Femur (tissue), 1 donor: Measurements from ENCODE around the gene PACS2.
"Not testable (repeated sequence)": the region's sequence is repeated elsewhere in the genome, so short reads cannot be mapped to it uniquely, and the experiment has no call there.

Experiments
- DNase-seq: peaks from one replicate; pipeline ENCODE4 v3.0.0-alpha.2; 2017

Gene PACS2

DNA sequence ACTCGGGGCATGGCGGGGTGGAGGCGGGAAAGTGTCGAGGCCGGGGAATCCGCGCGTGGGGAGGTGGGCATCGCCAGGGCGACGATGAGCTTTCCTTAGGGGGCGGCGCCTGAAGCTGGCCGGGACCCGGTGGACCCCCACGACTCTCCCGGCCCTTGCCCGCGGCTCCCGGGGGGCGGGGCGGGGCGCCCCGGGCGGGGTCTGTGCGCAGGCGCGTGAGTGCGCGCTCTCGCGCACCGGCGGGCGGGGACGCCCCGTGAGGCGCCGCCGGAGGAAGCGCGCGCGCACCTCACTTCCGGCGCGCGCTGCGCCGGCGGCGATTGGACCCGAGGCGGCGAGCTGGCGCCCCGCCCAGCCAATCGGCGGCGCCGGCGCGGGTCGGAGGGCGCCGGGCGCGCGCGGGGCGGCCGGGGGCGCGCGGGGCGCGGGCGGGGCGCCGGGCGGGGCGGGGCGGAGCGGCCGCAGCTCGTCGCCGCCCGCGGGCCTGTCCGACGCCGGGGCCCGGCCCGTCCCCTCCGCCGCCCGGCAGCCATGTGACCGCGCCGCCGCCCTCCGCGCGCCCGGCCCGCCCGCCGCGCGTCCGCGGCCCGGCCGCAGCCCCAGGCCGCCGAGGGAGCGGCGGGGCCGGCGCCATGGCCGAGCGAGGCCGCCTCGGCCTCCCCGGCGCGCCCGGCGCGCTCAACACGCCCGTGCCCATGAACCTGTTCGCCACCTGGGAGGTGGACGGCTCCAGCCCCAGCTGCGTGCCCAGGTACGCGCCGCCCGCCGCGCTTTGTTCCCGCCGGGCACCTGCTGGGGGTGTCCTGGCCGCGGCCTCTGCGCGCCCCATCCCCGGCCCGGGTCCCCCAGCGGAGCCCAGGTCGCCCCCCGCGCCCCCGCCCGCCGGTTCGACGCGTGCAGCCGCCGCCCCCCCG is at the start of gene PACS2:
Gene PACS2 (plus strand): TSS at position 462 of the 914 bp plus-strand sequence. CDS start 171 bp downstream, at position 633.
- peak; percentile 81 for DNase-seq

DNA sequence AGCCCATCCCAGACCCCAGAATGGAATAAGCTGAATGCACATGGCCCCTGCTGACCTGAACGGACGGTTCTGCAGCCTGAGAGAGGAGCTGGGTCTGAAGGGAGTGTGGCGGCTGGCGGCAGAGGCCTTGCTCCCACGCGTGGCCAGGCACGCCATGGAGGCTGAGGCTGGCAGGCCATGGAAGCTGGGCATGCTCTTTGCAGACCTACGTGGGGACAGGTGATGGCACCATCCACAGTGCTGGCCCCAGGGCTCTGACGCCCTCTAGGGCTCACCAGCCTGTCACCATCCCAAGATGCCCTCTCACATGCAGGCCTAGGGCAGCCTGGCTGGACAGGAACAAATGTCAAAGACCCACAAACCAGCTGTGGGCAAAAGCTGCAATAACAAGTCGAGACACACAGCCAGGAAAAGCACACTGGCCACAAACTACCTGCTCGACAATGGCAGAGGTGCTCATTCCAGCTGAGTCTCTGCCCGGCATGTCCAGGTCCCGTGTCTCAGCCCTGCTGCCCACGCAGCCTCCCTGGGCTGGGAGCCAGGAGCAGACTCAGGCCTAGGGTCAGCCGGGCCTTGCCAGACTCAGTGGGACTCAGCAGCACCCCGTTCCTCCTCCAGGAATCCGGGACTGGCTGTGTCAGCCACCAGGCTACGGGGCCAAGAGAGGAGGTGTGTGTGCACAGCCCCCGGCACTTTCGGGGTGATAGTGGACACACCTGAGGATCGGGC is 46.6 kb upstream of the PACS2 start:
- no peak for DNase-seq

DNA sequence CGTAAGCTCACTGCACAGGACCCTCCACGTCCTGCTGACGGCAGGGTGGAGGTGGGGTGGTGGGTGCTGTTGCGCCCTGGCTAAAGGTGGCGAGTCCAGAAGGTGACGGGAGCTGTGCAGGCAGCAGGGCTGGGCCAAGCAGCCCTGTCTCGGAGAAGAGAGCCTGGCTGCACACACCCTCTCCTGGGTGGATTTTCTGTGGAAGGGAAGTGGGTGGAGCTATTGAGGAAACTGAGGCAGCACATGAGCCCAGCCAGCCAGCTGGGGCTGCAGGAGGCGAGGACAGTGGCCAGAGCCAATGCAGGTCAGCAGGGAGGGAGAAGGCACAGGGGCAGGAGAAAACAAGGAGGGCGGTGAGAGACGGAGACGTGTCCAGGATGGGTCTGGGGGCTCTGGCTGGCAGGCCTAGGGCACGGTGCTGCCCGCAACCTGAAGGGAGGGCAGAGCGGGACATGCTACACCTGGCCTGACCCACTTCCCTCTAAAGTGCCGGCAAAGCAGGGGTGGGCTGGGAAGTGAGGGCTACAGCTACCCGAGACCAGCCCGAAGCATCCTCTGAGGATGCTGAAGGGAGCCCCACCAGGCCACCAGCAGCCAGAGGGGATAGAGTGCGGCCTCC is 45.7 kb upstream of the PACS2 start:
- no peak for DNase-seq

DNA sequence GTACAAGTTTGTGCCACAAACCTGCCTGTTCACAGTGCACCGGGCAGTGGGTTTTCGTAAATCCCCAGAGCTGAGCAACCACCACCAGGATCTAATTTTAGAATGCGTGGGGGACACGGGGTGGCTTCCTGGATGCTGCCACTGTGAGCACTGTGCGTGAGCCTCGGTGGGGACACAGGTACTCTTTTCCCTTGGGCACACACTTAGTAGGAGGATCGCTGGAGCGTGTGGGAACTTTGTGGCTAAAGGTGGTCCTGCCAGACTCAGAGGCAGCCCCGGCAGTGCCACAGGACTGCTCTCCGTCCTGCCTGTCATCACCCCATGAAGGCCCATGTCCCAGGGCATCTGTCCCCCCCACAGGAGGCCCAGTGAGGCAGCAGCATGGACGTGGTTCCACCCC is 45.1 kb upstream of the PACS2 start:
- no peak for DNase-seq

DNA sequence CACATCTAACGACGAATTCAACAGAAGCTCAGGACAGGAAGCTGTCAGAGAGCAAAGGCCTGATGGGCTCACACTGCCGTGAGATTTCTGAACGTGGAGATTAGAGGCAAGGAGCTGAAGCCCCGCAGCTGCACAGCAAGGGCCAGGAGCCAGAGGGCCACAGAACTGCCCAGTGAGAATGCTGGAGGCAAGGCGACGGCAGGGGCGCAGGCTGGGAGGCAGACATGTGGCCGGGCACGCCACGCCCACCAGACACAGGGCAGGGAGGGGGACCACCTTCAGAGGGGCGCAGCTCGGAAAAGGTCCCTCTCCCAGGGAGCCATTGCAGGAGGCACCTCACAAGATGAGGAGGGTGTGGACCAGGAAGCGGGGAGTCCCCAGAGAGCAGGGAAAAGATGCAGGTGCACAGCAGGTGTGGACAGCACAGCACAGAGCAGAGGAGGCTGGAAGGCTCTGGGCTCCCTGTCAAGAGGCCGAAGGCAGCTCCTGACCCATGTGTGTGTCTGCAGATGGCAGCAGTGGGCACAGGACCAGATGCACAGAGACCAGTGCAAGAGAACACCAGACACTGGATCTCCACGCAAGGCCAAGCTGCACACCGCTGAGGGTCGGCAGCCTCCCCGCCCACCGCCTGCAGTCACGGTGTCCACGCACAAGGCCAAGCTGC is 43.2 kb upstream of the PACS2 start:
- no peak for DNase-seq

DNA sequence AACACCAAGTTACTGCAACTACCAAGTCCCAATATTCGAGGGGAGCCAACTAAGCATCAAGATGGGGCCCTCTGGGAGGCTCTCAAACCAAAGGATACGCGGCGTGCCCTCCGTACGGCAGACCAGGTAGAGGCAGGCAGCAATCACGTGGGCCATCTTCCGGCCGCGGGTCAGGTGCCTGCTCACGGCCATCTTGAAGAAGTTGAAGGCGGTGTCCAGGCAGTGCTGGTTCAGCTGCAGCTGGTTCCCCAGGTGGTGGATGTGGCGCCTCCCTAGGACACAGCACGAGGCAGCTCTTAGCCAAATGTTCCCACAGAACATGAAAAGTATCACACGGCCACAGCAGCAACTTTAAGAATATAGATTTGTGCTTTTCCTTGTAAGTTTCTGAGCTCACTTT is 41.9 kb upstream of the PACS2 start:
- no peak for DNase-seq

DNA sequence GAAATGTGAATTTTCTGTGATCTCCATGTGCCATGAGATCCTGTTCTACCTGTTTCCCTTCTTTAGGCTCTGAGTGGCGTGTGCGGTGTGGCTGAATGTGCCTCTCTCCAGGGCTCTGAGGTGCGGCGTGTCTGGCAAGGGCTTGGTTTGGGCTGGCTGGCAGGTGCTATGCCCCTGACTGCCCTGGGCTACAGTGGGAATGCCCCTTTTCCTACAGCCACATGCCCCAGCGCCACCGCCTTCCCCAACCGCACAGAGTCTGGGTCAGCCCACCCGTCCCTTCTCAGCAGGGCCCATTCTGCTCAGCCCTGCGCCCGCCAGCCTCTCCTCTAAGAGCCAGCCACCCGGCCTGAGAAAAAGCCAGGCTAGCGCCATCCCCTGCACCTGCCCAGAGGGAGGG is 41.5 kb upstream of the PACS2 start:
- DNase-seq = no peak

DNA sequence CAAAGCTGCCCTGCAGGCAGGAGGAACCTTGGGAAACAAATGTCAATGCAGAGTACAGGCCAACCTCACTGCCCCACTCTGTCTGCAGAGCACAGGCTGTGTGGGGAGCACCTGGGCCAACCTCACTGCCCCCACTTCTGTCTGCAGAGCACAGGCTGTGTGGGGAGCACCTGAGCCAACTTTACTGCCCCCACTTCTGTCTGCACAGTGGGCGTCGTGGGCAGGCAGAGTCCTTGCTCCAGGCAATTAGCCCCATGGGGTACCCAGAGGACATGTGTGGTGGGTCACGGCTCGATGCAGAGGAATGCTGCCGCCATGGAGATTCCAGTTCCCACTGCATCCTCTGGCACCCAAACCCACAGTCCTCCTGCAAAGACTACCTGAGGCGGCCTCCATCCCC is 39.9 kb upstream of the PACS2 start:
- no peak for DNase-seq

DNA sequence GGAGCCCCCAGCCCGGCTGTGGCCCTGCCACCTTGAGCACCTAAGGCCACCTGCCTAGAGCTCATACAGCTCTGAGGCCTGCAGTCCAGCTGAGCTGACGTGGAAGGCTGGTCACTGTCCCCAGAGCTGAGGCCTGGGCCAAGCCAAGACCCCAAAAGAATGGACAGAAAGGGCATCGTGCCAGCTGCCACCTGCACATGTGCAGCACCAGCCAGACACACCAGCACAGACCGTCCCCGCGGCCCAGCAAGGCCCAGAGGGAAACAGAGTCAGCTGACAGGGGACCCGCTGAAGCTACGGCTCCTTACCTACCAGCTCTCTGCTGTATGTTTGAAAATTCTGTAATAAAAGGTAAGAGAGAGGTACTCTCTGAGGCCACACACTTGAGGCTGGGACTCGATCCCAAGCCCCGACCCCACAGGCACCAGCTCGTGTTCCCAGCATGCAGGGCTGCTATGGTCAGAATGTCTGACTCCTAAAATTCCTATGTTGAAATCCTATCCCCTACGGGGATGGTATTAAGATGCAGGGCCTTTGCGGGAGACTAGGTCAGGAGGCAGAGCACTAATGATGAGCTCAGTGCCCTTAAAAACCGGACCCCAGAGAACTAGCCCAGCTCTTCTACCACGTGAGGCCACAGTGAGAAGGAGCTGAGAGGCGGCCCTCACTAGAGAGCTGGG is 39.1 kb upstream of the PACS2 start:
- DNase-seq = no peak

DNA sequence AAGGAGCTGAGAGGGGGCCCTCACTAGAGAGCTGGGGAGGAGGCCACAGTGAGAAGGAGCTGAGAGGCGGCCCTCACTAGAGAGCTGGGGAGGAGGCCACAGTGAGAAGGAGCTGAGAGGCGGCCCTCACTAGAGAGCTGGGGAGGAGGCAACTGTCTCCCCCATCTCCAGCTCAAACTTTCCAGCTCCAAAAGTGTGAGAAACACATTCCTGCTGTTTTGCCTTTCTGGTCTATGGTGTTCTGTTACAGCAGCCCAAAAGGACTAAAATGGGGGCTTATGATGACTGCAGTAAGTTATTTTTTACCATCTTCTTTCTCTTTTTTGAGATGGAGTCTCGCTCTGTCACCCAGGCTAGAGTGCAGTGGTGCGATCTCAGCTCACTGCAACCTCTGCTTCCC is 37.1 kb upstream of the PACS2 start:
- DNase-seq = not testable (repeated sequence)

DNA sequence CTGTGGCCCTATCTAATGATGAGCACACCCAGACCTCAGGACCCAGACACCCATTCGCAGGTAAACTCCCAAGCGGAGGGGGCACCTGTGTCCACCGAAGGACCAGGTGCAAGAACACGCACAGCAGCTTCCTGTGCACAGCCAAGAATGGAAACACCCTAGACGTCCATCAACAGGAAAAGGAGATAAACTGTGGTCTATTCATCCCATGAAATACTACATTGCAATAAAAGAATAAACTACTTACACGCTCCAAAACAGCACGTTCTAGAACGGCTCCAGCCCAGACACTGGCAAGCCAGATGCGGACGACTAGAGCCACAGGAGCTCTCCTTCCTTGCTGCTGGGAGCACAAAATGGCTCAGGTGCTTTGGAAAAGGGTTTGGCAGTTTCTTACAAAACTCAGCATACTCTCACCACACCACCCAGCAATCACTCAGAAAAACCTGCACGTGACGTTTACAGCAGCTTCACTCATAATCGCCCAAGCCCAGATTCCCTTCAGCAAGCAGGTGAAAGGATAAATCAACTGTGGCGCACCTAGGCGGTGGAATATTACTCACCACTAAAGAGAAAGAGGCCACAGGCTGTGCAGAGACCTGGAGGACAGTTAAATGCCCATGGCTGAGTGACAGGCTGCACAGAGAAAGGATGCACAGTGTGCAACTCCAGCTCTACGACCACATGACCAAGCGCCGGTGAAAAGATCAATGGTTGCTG is 34.7 kb upstream of the PACS2 start:
- no peak for DNase-seq

DNA sequence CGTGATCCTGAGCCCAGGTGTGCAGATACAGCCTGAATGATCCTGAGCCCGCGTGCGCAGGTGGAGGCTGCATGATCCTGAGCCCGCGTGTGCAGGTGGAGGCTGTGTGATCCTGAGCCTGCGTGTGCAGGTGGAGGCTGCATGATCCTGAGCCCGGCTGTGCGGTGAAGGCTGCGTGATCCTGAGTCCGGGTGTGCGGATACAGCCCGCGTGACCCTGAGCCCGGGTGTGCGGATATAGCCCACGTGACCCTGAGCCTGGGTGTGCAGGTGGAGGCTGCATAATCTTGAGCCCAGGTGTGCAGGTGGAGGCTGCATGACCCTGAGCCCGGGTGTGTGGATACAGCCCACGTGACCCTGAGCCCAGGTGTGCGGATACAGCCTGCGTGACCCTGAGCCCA is 34.0 kb upstream of the PACS2 start:
- DNase-seq = no peak

DNA sequence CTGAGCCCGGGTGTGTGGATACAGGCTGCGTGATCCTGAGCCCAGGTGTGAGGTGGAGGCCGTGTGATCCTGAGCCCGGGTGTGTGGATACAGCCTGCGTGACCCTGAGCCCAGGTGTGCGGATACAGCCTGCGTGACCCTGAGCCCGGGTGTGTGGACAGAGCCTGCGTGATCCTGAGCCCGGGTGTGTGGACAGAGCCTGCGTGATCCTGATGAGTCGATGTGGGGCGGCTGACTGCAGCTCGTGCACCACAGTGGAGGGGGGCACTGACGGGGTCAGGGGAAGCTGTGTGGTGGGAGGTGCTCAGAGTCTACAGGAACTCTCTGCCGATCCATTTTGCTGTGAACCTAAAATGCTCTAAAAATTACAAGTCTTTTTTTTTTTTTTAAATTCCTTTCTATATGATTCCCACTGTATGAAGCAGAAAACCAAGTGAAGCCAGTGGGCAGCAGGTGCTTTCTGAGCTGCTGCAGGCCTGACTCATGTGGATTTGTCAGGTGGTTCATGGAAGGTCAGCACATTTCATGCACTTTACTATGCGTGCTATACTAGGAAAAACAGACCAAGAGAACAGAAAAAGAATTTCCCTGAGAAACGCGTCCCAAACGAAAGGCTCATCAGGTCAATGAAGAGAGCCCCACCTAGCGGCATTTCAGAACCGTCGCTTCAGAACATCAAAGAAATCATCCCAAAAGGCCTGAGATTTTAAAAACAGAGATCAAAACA is 33.0 kb upstream of the PACS2 start:
- DNase-seq = peak; percentile 58

DNA sequence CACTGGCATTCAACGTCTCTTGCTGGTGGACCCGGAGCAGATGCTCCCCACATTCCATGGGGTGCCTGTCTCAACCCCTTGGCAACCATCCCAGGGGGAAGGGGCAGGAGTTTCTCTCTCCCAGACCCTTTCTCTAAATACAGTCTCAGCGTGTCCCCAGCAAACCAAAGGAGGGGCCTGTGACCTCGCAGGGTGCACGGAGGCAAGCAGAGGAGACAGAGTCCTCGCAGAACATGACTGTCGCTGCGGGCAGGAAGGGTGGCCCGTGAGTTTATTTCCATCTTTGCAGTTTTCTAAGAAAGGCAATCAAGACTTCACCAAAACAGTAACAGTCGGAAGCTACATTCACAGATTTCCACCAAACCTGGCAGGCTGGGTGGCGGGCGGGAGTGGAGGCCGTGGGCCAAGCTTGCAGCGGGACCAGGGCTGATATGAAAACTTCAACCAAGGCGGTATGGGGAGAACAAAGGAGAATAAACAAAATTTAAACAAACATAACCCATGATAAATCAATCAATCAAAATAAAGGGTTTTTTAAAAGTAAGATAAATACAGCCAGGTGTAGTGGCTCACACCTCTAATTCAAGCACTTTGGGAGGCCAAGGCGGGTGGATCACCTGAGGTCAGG is 32.3 kb upstream of the PACS2 start:
- no peak for DNase-seq

DNA sequence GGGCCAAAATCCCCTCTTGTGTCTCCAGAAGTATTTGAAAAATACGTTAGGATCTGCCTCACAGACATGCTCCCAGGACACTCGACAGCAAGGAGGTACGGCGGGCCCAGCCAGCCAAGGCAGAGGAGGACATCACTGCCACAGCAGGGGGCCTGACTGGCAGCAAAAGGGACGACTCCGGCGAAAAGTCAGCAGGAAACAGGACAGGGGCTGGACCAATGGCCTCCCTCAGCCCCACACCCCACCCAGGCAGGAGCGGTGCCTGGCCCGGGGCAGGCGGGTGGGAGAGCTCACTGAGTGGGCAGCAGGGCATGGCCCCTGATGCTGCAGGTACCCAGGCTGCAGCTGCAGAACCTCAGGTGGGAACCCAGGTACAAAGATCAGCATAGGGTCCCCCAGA is 31.5 kb upstream of the PACS2 start:
- DNase-seq = no peak

DNA sequence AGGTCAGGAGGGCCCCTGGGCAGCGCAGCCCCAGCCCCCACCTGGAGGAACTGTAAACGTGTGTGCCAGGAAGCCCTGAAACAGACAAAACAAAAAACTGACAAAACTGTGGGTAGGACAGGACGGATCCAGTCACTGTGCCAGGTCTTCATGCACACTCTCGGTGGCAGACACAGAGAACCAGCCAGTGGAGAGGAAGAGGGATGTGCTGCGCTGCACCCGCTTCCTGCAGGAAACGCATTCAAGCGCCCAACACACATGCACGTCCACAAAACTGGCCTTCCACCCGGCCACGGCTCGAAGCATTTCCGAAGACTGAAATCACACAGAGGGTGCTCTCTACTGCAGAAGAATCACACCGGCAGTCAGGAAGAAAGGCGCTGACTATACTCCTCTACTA is 30.6 kb upstream of the PACS2 start:
- DNase-seq = no peak

DNA sequence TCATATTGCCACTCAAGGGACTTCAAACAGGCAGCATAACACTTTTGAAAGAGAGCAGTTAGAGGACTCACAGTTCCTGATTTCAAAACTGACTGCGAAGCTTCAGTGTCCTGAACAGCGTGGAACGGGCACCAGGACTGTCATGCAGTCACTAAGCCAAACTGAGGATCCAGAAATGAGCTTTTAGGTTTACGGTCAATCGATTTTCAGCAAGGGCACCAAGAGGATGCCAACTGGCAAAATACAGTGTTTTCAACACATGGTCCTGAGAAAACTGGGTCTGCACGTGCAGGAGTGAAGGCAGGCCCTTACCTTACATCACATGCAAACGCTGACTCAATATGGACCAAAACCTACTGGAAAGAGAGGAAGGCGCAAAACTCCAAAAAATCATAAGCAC is 29.4 kb upstream of the PACS2 start:
- DNase-seq = no peak

DNA sequence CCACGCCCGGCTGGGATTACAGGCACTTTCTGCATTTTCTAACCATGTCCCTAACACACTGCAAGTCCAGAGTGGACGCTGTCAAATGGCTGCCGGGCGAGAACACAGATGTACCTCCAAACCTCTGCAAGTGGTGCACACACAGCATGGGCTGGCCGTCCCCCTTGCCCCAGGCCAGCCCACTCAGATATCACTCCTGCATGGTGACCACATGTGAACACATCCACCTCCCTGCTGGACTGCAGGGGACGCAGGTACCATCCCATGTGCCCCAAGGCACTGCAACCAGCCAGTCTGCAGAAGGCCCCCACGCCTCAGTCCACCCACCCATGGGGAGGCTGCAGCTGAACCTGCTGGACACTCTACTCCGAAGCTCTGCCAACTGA is 27.8 kb upstream of the PACS2 start:
- no peak for DNase-seq

DNA sequence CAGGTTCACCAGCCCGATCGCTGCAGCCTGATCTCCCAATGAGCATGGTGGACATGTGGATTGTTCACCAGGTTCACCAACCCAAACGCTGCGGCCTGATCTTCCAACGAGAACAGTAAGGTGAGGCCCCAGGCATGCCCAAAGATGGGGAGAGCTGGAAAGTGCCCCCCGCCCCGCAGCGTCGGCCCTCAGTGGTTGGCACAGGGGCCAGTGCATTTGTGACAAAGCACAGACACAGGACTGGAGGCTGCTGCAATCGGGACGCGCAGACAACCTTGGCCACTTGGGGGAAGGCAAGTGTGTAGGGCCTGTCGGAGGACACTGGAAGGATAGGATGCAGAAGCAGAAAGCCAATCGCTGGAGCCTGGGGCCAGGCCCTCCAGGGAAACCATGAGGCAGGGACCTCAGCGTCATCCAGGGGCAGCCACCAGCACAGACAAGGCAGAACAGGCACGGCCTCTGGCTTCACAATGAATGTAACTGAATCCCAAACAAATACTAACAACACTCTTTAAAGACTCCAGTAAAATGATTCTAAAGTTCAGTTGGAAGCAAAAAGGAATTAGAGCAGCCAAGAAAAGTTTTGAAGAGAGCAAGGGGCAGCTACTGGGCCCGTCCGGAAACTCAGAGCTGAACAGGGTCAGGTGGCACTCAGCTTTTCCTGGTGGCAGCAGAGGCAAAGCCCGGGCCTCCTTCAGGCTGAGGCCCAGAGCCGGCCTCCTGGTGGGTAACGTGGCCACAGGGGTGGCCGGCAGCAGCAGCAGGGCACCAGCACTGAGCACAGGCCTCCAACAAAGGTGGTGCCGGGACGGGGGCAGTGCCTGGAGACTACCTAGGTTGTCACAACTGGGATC is 27.1 kb upstream of the PACS2 start:
- DNase-seq = no peak

DNA sequence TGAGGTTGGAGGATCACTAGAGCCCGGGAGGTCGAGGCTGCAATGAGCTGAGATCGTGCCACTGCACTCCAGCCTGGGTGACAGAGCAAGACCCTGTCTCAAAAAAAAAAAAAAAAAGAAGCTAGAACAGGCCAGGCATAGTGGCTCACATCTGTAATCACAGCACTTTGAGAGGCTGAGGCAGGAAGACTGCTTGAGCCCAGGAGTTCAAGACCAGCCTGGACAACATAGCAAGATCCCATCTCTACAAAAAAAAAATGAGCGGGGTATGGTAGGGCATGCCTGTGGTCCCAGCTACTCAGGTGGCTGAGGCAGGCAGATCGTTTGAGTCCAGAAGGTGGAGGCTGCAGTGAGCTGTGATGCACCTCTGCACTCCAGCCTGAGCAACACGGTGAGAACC is 25.6 kb upstream of the PACS2 start:
- DNase-seq = not testable (repeated sequence)
